Adipose tissue (tissue), 3 donors: ENCODE data around the gene NPAS3. TPM values are rescaled to one million over a fixed set of nuclear protein-coding genes. Genes with fewer than 3 reads are reported as not detected.

Experiments
- H3K27ac ChIP-seq: one replicate; pipeline ENCODE4 v1.5.1; 2013; ENCODE audit warnings: low read depth, low read length
- WGBS, 3 donors: extraction: QIAGEN DNeasy Blood & Tissue Kit; methylation state at CpG; one replicate each; pipeline ENCODE4 v1.1.7; 2013; 5-methylcytosine and 5-hydroxymethylcytosine counted together
- polyA plus RNA-seq, 3 donors: library from polyadenylated mRNA; stranded (reverse); fragments of 200-250 nt; gene quantifications; one replicate each; pipeline ENCODE4 v1.2.3, GENCODE V29; 2013
- donor health status: healthy with polysubstance abuse.
- donor health status: Bipolar disorder and iron deficiency.
- donor health status: healthy.

Gene NPAS3
- polyA plus RNA-seq, 3 donors: 0.26 to 2.8 (median 0.51) TPM

DNA sequence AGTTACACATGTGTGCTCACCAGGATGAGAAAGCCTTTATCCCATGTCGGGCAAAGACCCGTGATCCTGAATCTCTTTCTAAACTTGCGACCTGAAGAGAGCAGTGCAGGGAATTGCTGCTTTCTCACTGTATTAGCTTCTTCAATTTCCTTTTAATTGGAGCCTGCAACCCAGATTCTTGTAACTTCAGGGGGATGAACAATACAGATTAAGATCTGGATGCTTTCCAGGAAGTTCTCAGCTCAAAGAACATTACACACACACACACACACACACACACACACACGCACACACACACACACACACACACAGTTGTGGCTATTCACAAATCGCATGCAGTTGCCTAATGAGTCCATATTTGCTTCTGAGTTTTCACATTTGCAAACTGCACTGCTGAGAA is 268.3 kb downstream of the NPAS3 start:
- 52 to 69% (median 65%) methylated on average over 5 of the region's 5 CpGs for WGBS, 3 donors
- H3K27ac ChIP-seq: no peak overlapping the region

DNA sequence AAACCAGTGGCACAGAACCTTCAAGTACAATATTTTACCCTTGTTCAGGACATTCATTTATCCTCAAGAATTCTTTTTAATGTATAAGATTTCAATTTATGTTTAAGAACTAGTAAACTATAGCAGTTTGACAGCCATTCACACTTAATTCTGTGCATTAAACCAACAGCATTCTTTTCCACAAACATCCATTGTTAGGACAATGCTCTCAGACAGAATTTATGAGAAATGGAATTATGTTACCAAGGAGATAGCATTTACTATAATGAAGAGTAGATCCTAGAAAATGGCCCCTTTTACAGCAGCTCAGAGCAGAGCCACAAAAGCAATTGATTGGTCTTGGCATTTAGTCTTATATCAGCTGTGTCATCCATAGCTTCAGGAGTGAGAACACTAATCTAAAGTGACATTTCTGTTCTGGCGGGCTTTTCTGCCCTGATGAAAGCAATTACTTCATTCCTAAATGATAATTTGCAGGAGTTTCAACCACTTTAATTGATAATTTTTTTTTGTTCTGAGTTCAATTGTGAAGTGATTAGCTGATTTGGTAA is 268.9 kb downstream of the NPAS3 start:
- 78 to 87% (median 85%) methylated on average over 1 of the region's 1 CpG for WGBS, 3 donors

DNA sequence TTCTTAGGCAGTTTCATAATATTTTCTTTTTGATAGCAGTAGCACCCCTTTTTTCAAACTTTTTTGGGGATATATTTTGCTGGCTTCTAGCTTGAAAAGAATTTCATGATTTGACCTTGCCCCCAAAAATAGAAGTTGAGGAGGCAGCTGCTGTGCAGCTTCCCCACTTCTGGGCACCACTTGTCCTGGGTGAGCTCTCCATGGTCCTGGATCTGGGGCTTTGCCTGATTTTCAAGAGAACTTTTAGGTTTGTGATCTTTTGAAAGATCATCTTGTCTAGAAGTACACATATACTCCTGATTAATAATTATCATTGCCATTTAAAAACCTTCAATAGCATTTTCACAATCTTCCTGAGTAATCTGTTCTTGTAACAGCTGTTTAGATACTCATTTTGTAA is 271.6 kb downstream of the NPAS3 start:
- no peak overlapping the region for H3K27ac ChIP-seq

More for the DNA sequence above, 268.9 kb downstream of the NPAS3 start:
- H3K27ac ChIP-seq: no peak overlapping the region

DNA sequence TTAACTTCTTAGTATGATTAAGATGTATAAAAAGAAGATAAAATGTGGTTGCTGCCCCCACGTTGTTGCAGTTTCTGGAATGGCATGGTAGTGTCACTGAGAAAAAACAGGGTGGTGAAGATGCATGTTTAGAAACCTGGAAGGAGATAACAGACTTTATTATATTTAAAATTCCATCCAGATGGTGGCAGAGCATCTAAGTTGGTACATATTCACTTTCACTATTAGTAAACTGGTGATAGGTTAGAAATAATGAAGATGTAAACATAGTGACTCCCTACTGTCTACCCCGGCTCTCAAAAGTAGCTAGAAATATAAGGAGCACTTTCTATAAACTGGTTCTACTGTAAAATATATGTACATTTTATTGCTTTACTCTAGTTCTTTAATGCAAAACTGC is 279.3 kb downstream of the NPAS3 start:
- WGBS, 3 donors: 66 to 76% (median 70%) methylated on average over 2 of the region's 2 CpGs

DNA sequence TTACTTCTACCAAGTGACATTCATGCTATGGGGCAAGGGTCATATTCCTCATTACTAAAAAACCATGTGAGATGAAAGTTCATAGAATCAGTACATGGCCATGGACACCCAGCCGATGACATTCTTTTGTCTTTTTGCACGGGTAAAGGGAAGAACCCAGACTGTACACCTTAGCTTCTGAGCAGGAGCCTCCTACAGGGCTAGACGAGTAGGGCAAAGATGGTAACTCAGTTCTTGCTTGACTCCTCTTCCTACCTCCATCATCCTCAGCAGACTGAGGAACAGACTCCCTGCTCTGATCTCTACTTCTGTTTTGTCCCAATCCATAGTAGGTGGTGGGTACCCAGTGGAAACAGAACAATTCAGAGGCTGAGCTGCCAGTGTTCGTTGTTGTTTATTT is 281.3 kb downstream of the NPAS3 start:
- 85 to 93% (median 90%) methylated on average over 4 of the region's 4 CpGs for WGBS, 3 donors
- H3K27ac ChIP-seq: no peak overlapping the region

More for the DNA sequence above, 279.3 kb downstream of the NPAS3 start:
- H3K27ac ChIP-seq: no peak overlapping the region

DNA sequence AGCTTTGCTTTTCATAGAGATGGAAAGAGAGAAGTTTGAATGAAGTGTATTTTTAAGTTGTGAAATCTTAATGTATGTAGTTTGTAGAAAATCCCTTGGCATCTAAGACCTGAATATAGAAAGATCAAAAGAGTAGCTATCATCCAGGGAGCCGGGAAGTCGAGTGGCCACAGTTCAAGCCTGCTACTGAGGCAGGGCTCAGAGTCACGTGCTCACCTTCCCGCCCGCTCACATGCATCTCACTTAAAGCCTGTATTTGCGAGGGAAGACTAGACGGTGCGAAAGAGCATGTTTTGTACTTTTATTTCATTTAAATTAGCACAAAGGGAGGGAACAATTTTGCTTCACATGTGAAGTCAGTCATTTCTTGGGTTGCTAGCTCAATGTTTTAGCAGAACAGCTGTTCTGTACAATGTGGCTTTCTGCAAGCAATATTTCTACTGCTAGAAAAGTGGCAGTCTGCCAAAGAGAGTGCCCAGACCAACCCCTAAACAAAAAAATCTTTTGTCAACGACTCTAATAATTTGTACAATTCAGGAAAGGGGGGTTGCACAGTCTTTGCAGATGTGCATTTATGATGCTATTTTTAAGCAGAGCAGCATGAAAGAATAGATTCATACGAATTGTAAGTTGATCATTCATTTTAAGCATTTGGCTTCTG is 290.7 kb downstream of the NPAS3 start:
- WGBS, 3 donors: 59 to 64% (median 61%) methylated on average over 10 of the region's 10 CpGs
- H3K27ac ChIP-seq: no peak overlapping the region

DNA sequence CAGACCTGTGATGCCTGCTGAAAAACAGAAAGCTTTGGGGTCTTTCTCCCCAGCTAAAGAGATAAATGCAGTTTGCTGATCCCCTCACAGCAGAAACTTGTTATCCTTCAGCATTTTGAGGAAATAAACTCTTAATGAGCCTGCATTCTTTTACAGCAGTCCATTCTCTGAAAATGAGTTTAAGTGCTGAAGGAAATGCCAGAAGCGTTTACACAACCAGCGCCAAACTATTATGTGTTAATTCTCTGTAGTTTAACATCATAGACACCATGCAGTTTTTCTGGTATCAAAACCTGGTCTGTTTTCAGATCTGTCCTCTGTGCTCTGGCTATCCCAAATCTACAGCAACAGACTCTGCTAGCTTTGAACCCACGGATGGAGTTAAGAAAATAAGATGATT is 291.3 kb downstream of the NPAS3 start:
- WGBS, 3 donors: 43 to 51% (median 48%) methylated on average over 3 of the region's 3 CpGs
- no peak overlapping the region for H3K27ac ChIP-seq

DNA sequence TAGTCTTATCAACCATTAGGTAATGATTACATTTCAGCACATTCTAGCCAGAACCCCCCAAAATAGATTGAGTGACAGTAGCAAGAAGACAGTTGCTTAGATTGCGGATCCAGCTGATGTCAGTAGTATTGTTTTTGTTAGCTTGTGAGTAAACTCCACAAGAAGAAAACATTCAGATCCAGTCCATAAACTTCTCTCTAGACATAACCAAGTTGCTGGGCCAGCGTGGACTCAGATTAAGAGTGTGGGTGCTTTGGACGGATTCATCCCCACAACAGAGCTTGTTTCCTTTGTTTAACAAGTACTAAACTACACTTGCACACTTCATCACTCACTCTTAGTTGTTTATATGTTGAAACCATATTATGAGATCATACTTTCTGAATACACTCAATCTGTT is 293.4 kb downstream of the NPAS3 start:
- no peak overlapping the region for H3K27ac ChIP-seq
- 91 to 96% (median 93%) methylated on average over 3 of the region's 3 CpGs for WGBS, 3 donors

DNA sequence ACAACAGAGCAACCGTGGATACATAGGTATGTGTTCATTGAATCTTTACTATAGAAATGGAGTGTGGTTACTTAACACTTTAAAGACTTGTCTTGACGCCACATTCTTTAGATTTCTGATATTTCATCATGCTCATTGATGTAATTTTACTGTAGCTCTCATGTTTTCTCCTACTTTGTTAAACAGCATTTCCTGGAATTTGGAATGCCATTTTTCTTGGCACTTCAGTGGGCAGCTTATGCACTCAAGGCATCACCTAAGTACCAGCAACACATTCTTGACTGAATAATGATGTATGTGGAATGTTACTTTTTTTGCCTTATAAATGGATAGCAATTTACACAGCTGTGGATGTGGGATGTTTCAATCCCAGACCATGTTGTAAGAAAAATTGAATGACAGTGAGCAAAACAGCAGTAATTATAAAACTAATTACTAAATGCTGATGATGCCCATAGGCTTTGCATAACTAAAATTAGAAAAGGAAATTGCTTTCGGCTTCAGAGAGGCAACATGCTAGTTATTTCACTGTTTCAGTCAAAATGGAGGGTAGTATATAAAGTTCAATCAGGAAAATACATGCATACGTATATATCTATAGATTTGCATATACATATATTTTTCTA is 298.5 kb downstream of the NPAS3 start:
- WGBS, 3 donors: 64 to 82% (median 64%) methylated on average over 4 of the region's 4 CpGs
- H3K27ac ChIP-seq: no peak overlapping the region

DNA sequence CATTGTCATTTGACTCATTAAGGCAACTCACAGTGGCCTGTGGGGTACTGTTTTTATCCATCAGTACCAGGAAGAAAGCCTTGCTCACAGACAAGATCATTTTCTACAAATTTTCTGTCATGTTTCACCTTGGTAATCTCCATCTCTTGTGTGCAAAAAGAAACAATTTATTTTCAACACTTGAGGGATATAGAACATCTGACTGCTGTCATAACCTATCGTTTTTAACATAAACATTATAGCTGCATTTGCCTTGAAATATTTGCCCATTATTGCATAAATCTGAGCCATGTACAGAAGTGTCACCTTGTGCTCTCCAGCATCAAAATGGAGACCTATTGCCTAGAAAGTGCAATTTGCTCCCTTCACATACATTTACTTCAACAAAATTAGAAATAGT is 300.8 kb downstream of the NPAS3 start:
- 72 to 80% (median 79%) methylated on average over 1 of the region's 1 CpG for WGBS, 3 donors
- H3K27ac ChIP-seq: no peak overlapping the region

DNA sequence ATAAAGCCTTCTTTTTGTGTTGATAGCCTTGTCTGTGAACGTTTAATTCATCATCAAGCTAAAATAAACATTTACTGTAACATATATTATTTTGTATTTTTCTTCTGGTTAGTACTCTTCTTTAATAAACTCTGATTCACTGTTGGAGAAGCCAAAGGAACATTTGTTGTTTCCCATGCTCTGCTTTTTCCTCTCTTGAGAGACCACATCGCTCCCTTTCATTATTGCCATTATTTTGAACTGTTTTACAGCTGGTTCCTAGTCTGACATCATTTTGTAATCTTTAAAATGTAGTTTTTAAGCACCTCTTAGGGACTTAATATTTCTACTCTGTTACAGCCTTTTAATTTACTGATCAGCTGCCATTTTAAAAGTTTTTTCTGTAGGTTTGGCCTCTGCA is 301.8 kb downstream of the NPAS3 start:
- no peak overlapping the region for H3K27ac ChIP-seq
- WGBS, 3 donors: 43 to 69% (median 58%) methylated on average over 2 of the region's 2 CpGs

DNA sequence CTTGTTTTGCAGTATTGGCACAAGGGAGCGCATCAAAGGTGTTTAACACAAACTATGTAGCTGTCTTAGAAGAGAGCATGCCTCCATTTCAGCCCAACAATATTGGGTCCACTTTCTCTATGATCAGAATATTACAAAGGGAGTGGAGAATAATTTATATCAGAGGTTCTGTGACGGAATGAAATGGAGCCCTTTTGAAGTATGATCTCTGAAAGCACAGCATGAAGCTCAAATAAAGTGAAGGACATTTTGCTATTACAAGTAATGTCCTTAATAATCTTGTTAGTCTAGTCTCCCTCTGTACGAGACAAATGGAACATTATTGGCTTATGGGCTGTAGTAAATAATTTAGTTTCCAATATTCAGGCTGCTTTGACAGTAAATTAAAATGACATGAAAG is 302.7 kb downstream of the NPAS3 start:
- 89 to 94% (median 91%) methylated on average over 3 of the region's 3 CpGs for WGBS, 3 donors

DNA sequence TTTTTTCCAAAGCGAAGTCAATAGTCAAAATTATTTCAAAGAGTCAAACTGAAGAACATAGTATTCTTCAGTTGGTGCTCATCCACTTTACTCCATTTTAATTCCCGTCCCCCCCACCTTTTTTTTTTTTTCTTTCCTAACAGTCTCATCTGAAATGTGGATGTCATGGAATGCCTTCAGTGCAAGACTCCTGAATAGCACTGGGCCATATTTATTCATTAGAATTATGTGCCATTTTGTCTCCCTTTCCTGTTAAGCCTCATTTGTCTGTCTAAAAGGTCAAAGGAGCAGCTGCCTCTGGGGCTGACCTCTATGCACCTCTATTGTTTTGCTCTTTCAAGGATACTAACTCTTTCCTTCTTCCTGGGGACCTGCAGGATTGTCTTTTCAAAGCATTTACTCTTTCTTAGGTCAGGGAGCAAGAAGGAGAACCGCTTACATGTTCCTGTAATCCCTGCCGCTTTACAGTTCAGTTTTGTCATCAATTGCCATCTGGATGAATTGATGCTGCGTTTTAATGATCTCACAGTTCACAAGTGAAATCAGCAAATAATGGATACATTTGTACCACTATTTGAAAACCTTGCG is 310.6 kb downstream of the NPAS3 start:
- no peak overlapping the region for H3K27ac ChIP-seq
- WGBS, 3 donors: 85 to 88% (median 87%) methylated on average over 6 of the region's 6 CpGs

More for the DNA sequence above, 302.7 kb downstream of the NPAS3 start:
- H3K27ac ChIP-seq: no peak overlapping the region

DNA sequence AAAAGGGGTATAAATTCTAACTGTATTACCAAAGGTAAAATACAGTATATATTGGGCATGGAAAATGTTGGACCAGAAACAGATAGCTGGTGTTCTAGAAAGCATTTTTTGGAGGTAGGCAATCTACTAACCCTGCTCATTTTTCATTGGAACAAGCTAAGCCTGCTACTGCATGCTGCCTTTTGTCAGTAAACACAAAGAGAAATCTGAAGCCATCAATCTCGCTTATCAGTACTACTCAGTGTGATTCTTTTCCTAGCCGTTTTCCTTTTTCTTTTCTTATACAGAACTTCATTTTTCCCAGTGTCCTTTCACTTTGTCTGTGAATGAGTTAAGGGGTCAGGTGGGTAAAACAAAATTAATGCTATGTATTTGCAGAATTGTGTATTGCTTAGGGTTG is 312.3 kb downstream of the NPAS3 start:
- 39 to 75% (median 58%) methylated on average over 2 of the region's 2 CpGs for WGBS, 3 donors
- H3K27ac ChIP-seq: no peak overlapping the region

DNA sequence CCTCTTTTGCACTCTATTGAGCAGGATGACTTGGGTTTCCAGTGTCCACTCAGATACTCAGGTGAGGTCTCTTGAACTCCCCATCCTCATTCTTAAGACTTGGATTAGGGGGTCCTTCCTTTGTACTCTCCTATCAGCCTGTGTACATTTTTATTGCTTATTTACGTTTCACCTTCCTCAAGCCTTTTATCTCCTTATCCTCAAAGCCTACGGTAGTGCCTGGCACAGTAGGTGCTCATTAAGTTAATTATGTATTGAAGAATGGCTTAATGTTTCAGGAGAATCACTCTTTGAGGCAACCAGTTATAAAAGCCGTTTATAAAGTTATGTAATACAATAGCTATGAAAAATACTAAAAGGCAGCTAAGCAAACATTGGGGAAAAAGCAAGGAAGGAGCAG is 315.7 kb downstream of the NPAS3 start:
- no peak overlapping the region for H3K27ac ChIP-seq
- WGBS, 3 donors: 58 to 64% (median 60%) methylated on average over 3 of the region's 3 CpGs

DNA sequence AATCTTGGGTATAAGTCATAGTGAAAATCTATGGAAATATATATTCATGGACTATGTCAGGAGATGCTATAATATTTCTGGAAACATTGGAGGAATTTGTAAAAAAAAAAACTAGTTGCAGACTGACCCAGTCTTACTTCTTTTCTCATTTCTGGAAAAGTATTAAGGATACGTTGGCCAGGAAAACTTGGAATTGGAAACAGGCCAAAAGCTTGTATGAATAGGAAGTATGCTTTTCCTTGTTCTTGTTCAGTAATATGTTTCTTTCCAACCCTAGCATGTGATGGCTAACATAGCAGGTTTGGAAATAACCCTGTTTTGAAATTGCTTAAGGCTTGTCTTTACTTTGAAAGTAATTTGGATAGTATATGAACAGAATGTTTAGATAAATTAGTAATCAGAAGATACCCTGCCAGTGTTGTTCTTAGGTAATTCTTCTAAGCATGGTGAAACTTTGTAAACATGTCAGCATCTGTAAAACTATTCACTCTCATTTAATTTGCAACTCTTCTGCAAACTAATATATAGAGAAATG is 316.2 kb downstream of the NPAS3 start:
- no peak overlapping the region for H3K27ac ChIP-seq
- WGBS, 3 donors: 15 to 23% (median 21%) methylated on average over 1 of the region's 1 CpG

DNA sequence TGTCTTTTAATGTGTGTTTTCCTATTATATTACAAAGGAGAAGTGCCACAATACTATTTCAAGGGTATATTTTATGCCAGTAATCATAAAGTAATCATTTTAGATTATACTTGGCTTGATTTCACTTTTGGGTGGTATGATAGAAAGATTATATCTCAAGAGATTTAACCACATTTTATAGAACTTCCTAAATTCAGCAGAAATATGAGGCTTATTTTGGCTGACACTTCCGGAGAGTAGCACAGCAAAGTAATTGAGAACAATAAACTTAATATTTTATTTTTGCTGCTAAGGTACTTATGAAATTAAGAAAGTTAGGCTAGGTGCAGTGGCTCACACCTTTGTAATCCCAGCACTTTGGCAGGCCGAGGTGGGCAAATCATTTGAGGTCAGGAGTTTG is 319.1 kb downstream of the NPAS3 start:
- WGBS, 3 donors: 50 to 67% (median 57%) methylated on average over 2 of the region's 2 CpGs
- no peak overlapping the region for H3K27ac ChIP-seq

DNA sequence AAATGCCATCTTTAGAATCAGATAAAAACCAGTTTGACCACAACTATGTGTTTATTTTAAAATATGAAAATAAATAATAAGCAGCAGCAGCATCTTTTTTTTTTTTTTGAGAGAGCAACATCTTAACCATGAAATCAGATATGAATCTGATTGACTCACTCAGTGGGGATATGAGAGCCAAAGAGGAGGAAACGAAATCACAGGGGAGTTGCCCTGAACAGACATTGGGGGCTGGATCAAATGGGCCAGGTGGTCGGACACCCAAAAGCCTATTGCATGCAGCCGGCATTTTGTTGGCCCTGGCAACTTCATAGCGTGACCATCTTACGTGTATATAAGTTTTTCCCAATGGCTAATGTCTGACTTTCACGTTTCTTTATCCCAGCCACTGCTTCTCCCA is 321.1 kb downstream of the NPAS3 start:
- WGBS, 3 donors: 80 to 85% (median 84%) methylated on average over 6 of the region's 6 CpGs
- H3K27ac ChIP-seq: no peak overlapping the region

DNA sequence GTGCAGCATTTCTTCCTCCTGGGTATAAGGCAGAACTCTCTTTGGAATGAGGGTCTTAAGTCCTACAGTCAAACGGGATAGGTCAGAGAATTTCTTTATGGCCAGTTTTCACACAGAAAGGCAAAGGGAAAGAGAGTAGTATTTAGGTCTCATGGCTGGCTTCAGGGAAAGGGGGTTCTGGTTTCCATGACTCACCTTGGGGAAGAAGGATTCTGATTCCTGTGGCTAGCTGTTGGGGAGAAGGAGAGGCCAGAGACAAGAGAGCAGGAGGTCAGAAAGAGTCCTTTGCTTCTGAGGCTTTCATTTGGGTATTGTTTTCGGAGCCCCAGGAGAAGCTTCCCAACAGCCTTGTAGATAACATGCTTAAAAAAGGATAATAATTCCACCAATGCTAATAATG is 332.5 kb downstream of the NPAS3 start:
- WGBS, 3 donors: 92 to 94% (median 93%) methylated on average over 2 of the region's 2 CpGs
- H3K27ac ChIP-seq: no peak overlapping the region
